Right lung (tissue), 5 donors: ENCODE data around the gene PCED1B. TPM values are rescaled to one million over a fixed set of nuclear protein-coding genes. Genes with fewer than 3 reads are reported as not detected.
"Not testable (repeated sequence)": the region's sequence is repeated elsewhere in the genome, so short reads cannot be mapped to it uniquely, and the experiment has no call there.

Experiments used
- DNase-seq, 2 donors: peaks; one replicate each; pipeline ENCODE4 v3.0.0-alpha.2; 2013
- polyA plus RNA-seq, 5 donors: library from polyadenylated mRNA; unstranded; fragments of 120-200 nt; gene quantifications; one replicate each; pipeline versions ENCODE4 v1.2.1 to v1.2.3, GENCODE V29; 2013; ENCODE audit warnings: inconsistent platforms in 1 of 5, low replicate concordance in 1 of 5; ENCODE audit not compliant: insufficient read length in 5 of 5, insufficient read depth in 1 of 5

Gene PCED1B
- polyA plus RNA-seq, 5 donors: 0.59 to 1.9 (median 1.3) TPM

GRCh38 chr12:47088021-47088944 is 8.9 kb downstream of the PCED1B start:
- no peak for DNase-seq

GRCh38 chr12:47091009-47091408 is 11.6 kb downstream of the PCED1B start:
- no peak for DNase-seq

- DNase-seq: no peak
These were observed 15.4 kb downstream of the PCED1B start for GRCh38 chr12:47094804-47095203.

GRCh38 chr12:47095446-47096236 is 16.2 kb downstream of the PCED1B start:
- DNase-seq: no peak

GRCh38 chr12:47097276-47097896 is 18.0 kb downstream of the PCED1B start:
- no peak for DNase-seq

GRCh38 chr12:47098099-47098498 is 18.7 kb downstream of the PCED1B start:
- no peak for DNase-seq

GRCh38 chr12:47099610-47100009 is 20.2 kb downstream of the PCED1B start:
- no peak for DNase-seq

- DNase-seq: no peak
These were observed 20.7 kb downstream of the PCED1B start for GRCh38 chr12:47100160-47100559.

- DNase-seq: no peak
These were observed 23.0 kb downstream of the PCED1B start for GRCh38 chr12:47102406-47102805.

- peak in 1 of 2 donors; percentile 52 for DNase-seq
These were observed 23.6 kb downstream of the PCED1B start for GRCh38 chr12:47102845-47103651.

- no peak for DNase-seq
These were observed 26.7 kb downstream of the PCED1B start for GRCh38 chr12:47105914-47106674.

GRCh38 chr12:47107446-47107845 is 28.0 kb downstream of the PCED1B start:
- DNase-seq: no peak

GRCh38 chr12:47107926-47108325 is 28.5 kb downstream of the PCED1B start:
- no peak for DNase-seq

- no peak for DNase-seq
These were observed 30.7 kb downstream of the PCED1B start for GRCh38 chr12:47110011-47110541.

GRCh38 chr12:47110718-47111391 is 31.4 kb downstream of the PCED1B start:
- DNase-seq: no peak

GRCh38 chr12:47111392-47111778 is 32.0 kb downstream of the PCED1B start:
- DNase-seq: no peak

- no peak for DNase-seq
These were observed 32.4 kb downstream of the PCED1B start for GRCh38 chr12:47111854-47112253.

GRCh38 chr12:47112679-47113078 is 33.3 kb downstream of the PCED1B start:
- DNase-seq: no peak

- no peak for DNase-seq
These were observed 35.1 kb downstream of the PCED1B start for GRCh38 chr12:47114481-47114892.

- not testable (repeated sequence) for DNase-seq
These were observed 37.9 kb downstream of the PCED1B start for GRCh38 chr12:47117305-47117704.
